ENCODE measurements around the gene MTMR12.

DNA sequence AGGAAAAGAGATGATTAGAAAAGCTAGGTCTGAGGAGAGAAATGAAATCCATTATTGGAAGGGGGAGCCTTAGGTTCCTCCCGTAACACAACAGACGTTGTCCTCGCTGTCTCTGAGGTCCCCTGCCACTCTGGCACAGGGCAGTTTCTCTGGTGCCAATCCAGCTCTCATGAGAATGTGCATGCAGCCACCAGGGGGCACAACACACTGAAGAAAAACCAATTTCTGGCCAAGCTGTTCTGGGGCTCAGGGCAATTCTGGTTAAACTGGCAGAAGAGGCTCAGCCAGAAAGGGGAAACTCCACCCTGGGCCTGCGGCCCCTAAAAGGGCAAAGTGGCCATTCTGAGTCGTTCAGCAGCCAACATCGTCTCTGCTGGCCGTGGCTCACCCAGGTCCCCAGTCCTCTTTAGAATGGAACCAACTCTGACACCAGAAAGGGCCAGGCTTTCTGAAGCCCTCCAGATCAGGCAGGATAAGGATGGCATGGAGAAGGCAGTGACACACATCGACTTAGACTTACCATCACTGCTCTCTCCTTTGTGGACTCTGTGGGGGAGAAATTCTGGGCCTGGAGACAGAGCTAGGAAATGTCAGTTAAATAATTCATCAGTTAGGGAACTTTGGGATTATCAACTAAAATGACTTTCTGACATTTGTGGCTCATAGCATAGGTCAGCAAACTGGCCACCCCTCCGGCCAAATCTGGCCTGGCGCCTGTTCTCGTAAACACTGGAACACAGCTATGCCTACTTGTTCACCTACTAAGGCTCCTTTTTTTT is 80.1 kb downstream of the MTMR12 start:
- TF ChIP-seq, protein P1, sequence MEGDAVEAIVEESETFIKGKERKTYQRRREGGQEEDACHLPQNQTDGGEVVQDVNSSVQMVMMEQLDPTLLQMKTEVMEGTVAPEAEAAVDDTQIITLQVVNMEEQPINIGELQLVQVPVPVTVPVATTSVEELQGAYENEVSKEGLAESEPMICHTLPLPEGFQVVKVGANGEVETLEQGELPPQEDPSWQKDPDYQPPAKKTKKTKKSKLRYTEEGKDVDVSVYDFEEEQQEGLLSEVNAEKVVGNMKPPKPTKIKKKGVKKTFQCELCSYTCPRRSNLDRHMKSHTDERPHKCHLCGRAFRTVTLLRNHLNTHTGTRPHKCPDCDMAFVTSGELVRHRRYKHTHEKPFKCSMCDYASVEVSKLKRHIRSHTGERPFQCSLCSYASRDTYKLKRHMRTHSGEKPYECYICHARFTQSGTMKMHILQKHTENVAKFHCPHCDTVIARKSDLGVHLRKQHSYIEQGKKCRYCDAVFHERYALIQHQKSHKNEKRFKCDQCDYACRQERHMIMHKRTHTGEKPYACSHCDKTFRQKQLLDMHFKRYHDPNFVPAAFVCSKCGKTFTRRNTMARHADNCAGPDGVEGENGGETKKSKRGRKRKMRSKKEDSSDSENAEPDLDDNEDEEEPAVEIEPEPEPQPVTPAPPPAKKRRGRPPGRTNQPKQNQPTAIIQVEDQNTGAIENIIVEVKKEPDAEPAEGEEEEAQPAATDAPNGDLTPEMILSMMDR (IDR thresholded peaks at IDR 0.05) = peak; percentile 78
- no peak for TF ChIP-seq EZH2 (IDR thresholded peaks at IDR 0.05; ENCODE audit: borderline replicate concordance, insufficient read depth, low read depth, low read length, poor library complexity, severe bottlenecking)
